GM06990 (cell line): Measurements from ENCODE around the gene ARL13B.
A peak's percentile ranks its signal among the peaks of the same experiment; 100 is the strongest.
"Not testable (repeated sequence)": the region's sequence is repeated elsewhere in the genome, so short reads cannot be mapped to it uniquely, and the experiment has no call there.

Experiments used
- DNase-seq: peaks from one replicate; pipeline ENCODE4 v3.0.0-alpha.2; 2011; ENCODE audit not compliant: insufficient read length; ENCODE audit errors: extremely low read depth
- H3K27me3 ChIP-seq: replicated peaks from 2 replicates; pipeline ENCODE4 v1.6.0; 2011; ENCODE audit warnings: low read length; ENCODE audit not compliant: control insufficient read depth, insufficient read depth
- H3K36me3 ChIP-seq: 2 replicates; pipeline ENCODE4 v1.5.1; 2011; ENCODE audit warnings: low read length; ENCODE audit not compliant: control insufficient read depth, insufficient read depth
- H3K4me3 ChIP-seq: replicated peaks from 2 replicates; pipeline ENCODE4 v1.5.1; 2011; ENCODE audit warnings: low read depth, mild to moderate bottlenecking, control low read depth, low read length
- CTCF ChIP-seq: IDR thresholded peaks from 2 replicates; pipeline ENCODE4 v1.5.1; 2011; ENCODE audit warnings: low read length, control low read depth, mild to moderate bottlenecking, inconsistent platforms; ENCODE audit not compliant: insufficient read depth, poor library complexity, severe bottlenecking

Gene ARL13B

GRCh38 chr3:94036909-94037507 lies 57.1 kb downstream of the ARL13B start:
- Histone ChIP-seq H3K4me3 (no peak overlapping the region), H3K27me3 (no peaks in the 10 kb centered on the region), H3K36me3 (no peaks in the 10 kb centered on the region)
- no peak for DNase-seq
- peak; percentile 52 for TF ChIP-seq CTCF

- DNase-seq: no peak
- no peak for TF ChIP-seq CTCF
- H3K27me3 ChIP-seq: no peaks in the 10 kb centered on the region
- no peaks in the 10 kb centered on the region for H3K36me3 ChIP-seq
- no peak overlapping the region for H3K4me3 ChIP-seq
Measured at GRCh38 chr3:94043285-94043684, 63.3 kb downstream of the ARL13B start.

GRCh38 chr3:94044100-94044936 lies 64.4 kb downstream of the ARL13B start:
- not testable (repeated sequence) for H3K36me3 ChIP-seq, DNase-seq, H3K27me3 ChIP-seq, H3K4me3 ChIP-seq

GRCh38 chr3:94046533-94046932 lies 66.6 kb downstream of the ARL13B start:
- Histone ChIP-seq H3K27me3 (no peaks in the 10 kb centered on the region), H3K36me3 (no peaks in the 10 kb centered on the region), H3K4me3 (no peak overlapping the region)
- DNase-seq: no peak
- no peak for TF ChIP-seq CTCF

- H3K27me3 ChIP-seq: no peaks in the 10 kb centered on the region
- TF ChIP-seq CTCF: no peak
- no peak for DNase-seq
- H3K4me3 ChIP-seq: no peak overlapping the region
- H3K36me3 ChIP-seq: no peaks in the 10 kb centered on the region
Measured at GRCh38 chr3:94049267-94049666, 69.3 kb downstream of the ARL13B start.

- Histone ChIP-seq H3K36me3 (no peaks in the 10 kb centered on the region), H3K4me3 (no peak overlapping the region), H3K27me3 (no peaks in the 10 kb centered on the region)
- DNase-seq: no peak
- TF ChIP-seq CTCF: no peak
Measured at GRCh38 chr3:94050546-94050945, 70.6 kb downstream of the ARL13B start.
